PC-9 (cell line): Measurements from ENCODE around the gene SCNM1. TPM values are rescaled to one million over a fixed set of nuclear protein-coding genes. Genes with fewer than 3 reads are reported as not detected.

Experiments used
- BruUV-seq: library from RNA; stranded (reverse); fragments of 400-500 nt; replicated peaks from 2 replicates; lab custom pipeline; 2021; lab: Mats Ljungman, UMichigan
- CTCF ChIA-PET: fragments of 300-600 bp; sonication (Branson Sonifier 250); formaldehyde crosslinking; loops from one replicate; lab custom pipeline; 2022; ENCODE audit warnings: antibody characterized with exemption; lab: Charles Lee
- POLR2A ChIA-PET: fragments of 300-600 bp; sonication (Branson Sonifier 250); formaldehyde crosslinking; loops from one replicate; lab custom pipeline; 2022; ENCODE audit warnings: antibody characterized with exemption; ENCODE audit not compliant: unreplicated experiment; lab: Charles Lee
- DNase-seq, 2 experiments: peaks; one replicate each; pipeline versions ENCODE4 v3.0.0 to v3.0.0-alpha.2; 2015 to 2022; ENCODE audit warnings: mixed read lengths in 1 of 2
- H2AFZ ChIP-seq: fragments of 200-600 bp; sonication (generic); 2 replicates; pipeline ENCODE4 v1.8.1; 2017; ENCODE audit warnings: antibody characterized with exemption
- H3F3A ChIP-seq: fragments of 200-600 bp; sonication (generic); 2 replicates; pipeline ENCODE4 v1.8.1; 2017; ENCODE audit warnings: antibody characterized with exemption, mild to moderate bottlenecking, low read depth; ENCODE audit not compliant: insufficient read depth
- H3K27ac ChIP-seq: fragments of 200-600 bp; sonication (generic); 2 replicates; pipeline ENCODE4 v1.6.1; 2016; ENCODE audit warnings: mixed run types
- H3K27me3 ChIP-seq: fragments of 200-600 bp; sonication (generic); 2 replicates; pipeline ENCODE4 v1.6.1; 2016; ENCODE audit warnings: low read depth, mixed run types; ENCODE audit not compliant: insufficient read depth
- H3K36me3 ChIP-seq: fragments of 200-600 bp; sonication (generic); 2 replicates; pipeline ENCODE4 v1.6.1; 2016; ENCODE audit warnings: low read depth, mixed run types
- H3K4me1 ChIP-seq: fragments of 200-600 bp; sonication (generic); replicated peaks from 2 replicates; pipeline ENCODE4 v1.6.1; 2016; ENCODE audit warnings: mixed run types; ENCODE audit not compliant: insufficient read depth
- H3K4me2 ChIP-seq: fragments of 200-600 bp; sonication (generic); 2 replicates; pipeline ENCODE4 v1.6.1; 2017; ENCODE audit warnings: mixed run types
- H3K4me3 ChIP-seq: fragments of 200-600 bp; sonication (generic); 2 replicates; pipeline ENCODE4 v1.6.1; 2016; ENCODE audit warnings: mixed run types
- H3K79me2 ChIP-seq: fragments of 200-600 bp; sonication (generic); 2 replicates; pipeline ENCODE4 v1.6.1; 2017; ENCODE audit warnings: low read depth, mixed run types
- H3K9me2 ChIP-seq: fragments of 200-600 bp; sonication (generic); 2 replicates; pipeline ENCODE4 v1.8.1; 2017; ENCODE audit warnings: mild to moderate bottlenecking; ENCODE audit not compliant: insufficient read depth
- H3K9me3 ChIP-seq: fragments of 200-600 bp; sonication (generic); 2 replicates; pipeline ENCODE4 v1.8.1; 2016; ENCODE audit warnings: low read depth; ENCODE audit not compliant: insufficient read depth
- H4K20me1 ChIP-seq: fragments of 200-600 bp; sonication (generic); 2 replicates; pipeline ENCODE4 v1.8.1; 2017; ENCODE audit not compliant: insufficient read depth
- CTCF ChIP-seq: fragments of 200-600 bp; sonication (generic); conservative IDR thresholded peaks from 2 replicates; pipeline ENCODE4 v1.6.1; 2017; ENCODE audit warnings: mixed run types, antibody characterized with exemption, mild to moderate bottlenecking, moderate library complexity
- EZH2 ChIP-seq: fragments of 200-600 bp; sonication (generic); IDR thresholded peaks from 2 replicates; pipeline ENCODE4 v1.8.0; 2017; ENCODE audit warnings: antibody characterized with exemption, low read depth
- intact Hi-C: fragments of 100-400 bp; cut with micrococcal nuclease; formaldehyde crosslinking; loops from one replicate; pipeline ENCODE4 v1.10.0; 2022; ENCODE audit not compliant: unreplicated experiment
- total RNA-seq: library from RNA; stranded (reverse); gene quantifications from 2 replicates; pipeline ENCODE4 v1.2.3, GENCODE V29; 2021

Gene SCNM1
- total RNA-seq, 1 experiment from 2014 or later = 47.7 TPM

- Histone ChIP-seq H3K9me3 (no peaks in the 10 kb centered on the region), H3K36me3 (no peaks in the 10 kb centered on the region), H3K4me2 (no peak overlapping the region), H3K4me1 (no peaks in the 10 kb centered on the region), H4K20me1 (no peaks in the 10 kb centered on the region), H3K27me3 (peaks cover 18% of the 10 kb centered on the region; the same call in 1 of the 2 replicates), H3K9me2 (no peaks in the 10 kb centered on the region), H3K4me3 (no peak overlapping the region), H3K27ac (no peak overlapping the region), H2AFZ (no peak overlapping the region), H3K79me2 (no peaks in the 10 kb centered on the region), H3F3A (peaks cover 14% of the 10 kb centered on the region; the same call in 1 of the 2 replicates)
- no peak for DNase-seq
- ChIA-PET CTCF (interaction anchor here (0.6 kb wide), 1 partner anchor 61 kb away, joined by 3 read pairs; no protein-coding TSS in a partner anchor), POLR2A (no interaction called here)
- no TSS peak for BruUV-seq
- intact Hi-C loops = no loop called here
- no peak for TF ChIP-seq EZH2
- TF ChIP-seq CTCF = no peak
Observed at GRCh38 chr1:151132335-151133017, 33.5 kb upstream of the SCNM1 start.

- intact Hi-C loops = no loop called here
- Histone ChIP-seq H4K20me1 (no peaks in the 10 kb centered on the region), H3K9me3 (no peaks in the 10 kb centered on the region), H2AFZ (no peak overlapping the region), H3K27ac (no peak overlapping the region), H3K9me2 (no peaks in the 10 kb centered on the region), H3K4me2 (no peak overlapping the region), H3K4me3 (no peak overlapping the region), H3K4me1 (no peaks in the 10 kb centered on the region), H3K79me2 (no peaks in the 10 kb centered on the region), H3K27me3 (peaks cover 18% of the 10 kb centered on the region; the same call in 1 of the 2 replicates), H3K36me3 (no peaks in the 10 kb centered on the region), H3F3A (peaks cover 14% of the 10 kb centered on the region; the same call in 1 of the 2 replicates)
- TF ChIP-seq EZH2 (no peak), CTCF (no peak)
- POLR2A ChIA-PET = no interaction called here
- no TSS peak for BruUV-seq
- CTCF ChIA-PET = no interaction called here
- DNase-seq = no peak
Observed at GRCh38 chr1:151133018-151133806, 32.7 kb upstream of the SCNM1 start.

GRCh38 chr1:151134396-151134795, 31.5 kb upstream of the SCNM1 start:
- Histone ChIP-seq H3K9me2 (no peaks in the 10 kb centered on the region), H3F3A (peaks cover 12% of the 10 kb centered on the region; the same call in 1 of the 2 replicates), H3K79me2 (no peaks in the 10 kb centered on the region), H3K4me3 (no peak overlapping the region), H3K27me3 (peaks cover 18% of the 10 kb centered on the region; the same call in 1 of the 2 replicates), H3K27ac (no peak overlapping the region), H3K4me1 (no peaks in the 10 kb centered on the region), H3K4me2 (no peak overlapping the region), H2AFZ (no peak overlapping the region), H3K36me3 (no peaks in the 10 kb centered on the region), H4K20me1 (no peaks in the 10 kb centered on the region), H3K9me3 (no peaks in the 10 kb centered on the region)
- ChIA-PET CTCF (no interaction called here), POLR2A (no interaction called here)
- no peak for DNase-seq
- BruUV-seq = no TSS peak
- TF ChIP-seq EZH2 (no peak), CTCF (no peak)
- intact Hi-C loops = no loop called here
